H9 (cell line): ENCODE measurements around the gene ITGBL1. TPM values are rescaled to one million over a fixed set of nuclear protein-coding genes. Genes with fewer than 3 reads are reported as not detected.

Experiments used
- DNase-seq: peaks from one replicate; pipeline ENCODE4 v3.0.0-alpha.2; 2017
- H2AFZ ChIP-seq: one replicate; pipeline ENCODE4 v1.6.1; 2013; ENCODE audit warnings: mild to moderate bottlenecking, low read length, control low read depth, moderate library complexity
- H2AK5ac ChIP-seq: 2 replicates; pipeline ENCODE4 v1.6.1; 2013; ENCODE audit warnings: low read length, control low read depth, mixed read lengths; ENCODE audit not compliant: insufficient read length
- H2BK120ac ChIP-seq: one replicate; pipeline ENCODE4 v1.6.1; 2013; ENCODE audit warnings: low read depth, mild to moderate bottlenecking, low read length, control low read depth, inconsistent platforms; ENCODE audit not compliant: poor library complexity, severe bottlenecking
- H2BK12ac ChIP-seq: 2 replicates; pipeline ENCODE4 v1.6.1; 2013; ENCODE audit warnings: low read length, control low read depth, mixed read lengths, low read depth; ENCODE audit not compliant: insufficient read length
- H2BK15ac ChIP-seq: 2 replicates; pipeline ENCODE4 v1.6.1; 2013; ENCODE audit warnings: low read depth, low read length, control low read depth
- H2BK20ac ChIP-seq: one replicate; pipeline ENCODE4 v1.6.1; 2013; ENCODE audit warnings: low read depth, mild to moderate bottlenecking, low read length, control low read depth, inconsistent platforms; ENCODE audit not compliant: poor library complexity, severe bottlenecking
- H2BK5ac ChIP-seq: 2 replicates; pipeline ENCODE4 v1.6.1; 2013; ENCODE audit warnings: low read length, control low read depth, mixed read lengths; ENCODE audit not compliant: insufficient read length
- H3K14ac ChIP-seq: 2 replicates; pipeline ENCODE4 v1.6.1; 2013; ENCODE audit warnings: low read length, control low read depth; ENCODE audit not compliant: insufficient read depth
- H3K18ac ChIP-seq: 2 replicates; pipeline ENCODE4 v1.6.1; 2013; ENCODE audit warnings: low read depth, mild to moderate bottlenecking, mixed read lengths, low read length, control low read depth; ENCODE audit not compliant: insufficient read length
- H3K23ac ChIP-seq: 2 replicates; pipeline ENCODE4 v1.6.1; 2013; ENCODE audit warnings: low read length, control low read depth, mixed read lengths, low read depth; ENCODE audit not compliant: insufficient read length
- H3K23me2 ChIP-seq: 2 replicates; pipeline ENCODE4 v1.6.1; 2013; ENCODE audit warnings: low read depth, mild to moderate bottlenecking, mixed read lengths, low read length, control low read depth; ENCODE audit not compliant: insufficient read length, poor library complexity, severe bottlenecking
- H3K27ac ChIP-seq: 2 replicates; pipeline ENCODE4 v1.5.1; 2013; ENCODE audit warnings: low read length, control low read depth, mixed read lengths, low read depth; ENCODE audit not compliant: insufficient read length
- H3K27me3 ChIP-seq: 2 replicates; pipeline ENCODE4 v1.6.1; 2013; ENCODE audit warnings: low read length, control low read depth, inconsistent platforms; ENCODE audit not compliant: insufficient read depth
- H3K4ac ChIP-seq: 2 replicates; pipeline ENCODE4 v1.6.1; 2013; ENCODE audit warnings: low read depth, mild to moderate bottlenecking, control low read depth, inconsistent platforms, low read length, moderate library complexity
- H3K4me1 ChIP-seq: 2 replicates; pipeline ENCODE4 v1.6.1; 2013; ENCODE audit warnings: low read length, control low read depth, inconsistent platforms; ENCODE audit not compliant: insufficient read depth
- H3K4me2 ChIP-seq: 2 replicates; pipeline ENCODE4 v1.6.1; 2013; ENCODE audit warnings: low read length, control low read depth, mixed read lengths; ENCODE audit not compliant: insufficient read length, insufficient read depth
- H3K56ac ChIP-seq: 2 replicates; pipeline ENCODE4 v1.6.1; 2013; ENCODE audit warnings: low read depth, mild to moderate bottlenecking, mixed read lengths, low read length, control low read depth; ENCODE audit not compliant: insufficient read length
- H3K79me1 ChIP-seq: 2 replicates; pipeline ENCODE4 v1.6.1; 2013; ENCODE audit warnings: low read depth, mild to moderate bottlenecking, moderate library complexity, low read length, control low read depth, inconsistent platforms; ENCODE audit not compliant: insufficient read depth, poor library complexity, severe bottlenecking
- H3K79me2 ChIP-seq: 2 replicates; pipeline ENCODE4 v1.6.1; 2013; ENCODE audit warnings: low read length, control low read depth, inconsistent platforms; ENCODE audit not compliant: insufficient read depth
- H3K9ac ChIP-seq: 2 replicates; pipeline ENCODE4 v1.6.1; 2013; ENCODE audit warnings: low read length, control low read depth, mixed read lengths; ENCODE audit not compliant: insufficient read length; ENCODE audit errors: extremely low read depth
- H3K9me3 ChIP-seq: one replicate; pipeline ENCODE4 v1.6.1; 2013; ENCODE audit warnings: low read depth, low read length, inconsistent platforms; ENCODE audit not compliant: control insufficient read depth
- H3T11ph ChIP-seq: one replicate; pipeline ENCODE4 v1.6.1; 2013; ENCODE audit warnings: mild to moderate bottlenecking, low read length, control low read depth, inconsistent platforms
- H4K20me1 ChIP-seq: one replicate; pipeline ENCODE4 v1.6.1; 2013; ENCODE audit not compliant: control insufficient read depth, insufficient read length, insufficient read depth
- H4K5ac ChIP-seq: 2 replicates; pipeline ENCODE4 v1.6.1; 2013; ENCODE audit warnings: low read depth, mild to moderate bottlenecking, mixed read lengths, low read length, control low read depth; ENCODE audit not compliant: insufficient read length
- H4K8ac ChIP-seq: replicated peaks from 2 replicates; pipeline ENCODE4 v1.6.1; 2013; ENCODE audit warnings: low read length, control low read depth, mixed read lengths, low read depth; ENCODE audit not compliant: insufficient read length
- H4K91ac ChIP-seq: 2 replicates; pipeline ENCODE4 v1.6.1; 2013; ENCODE audit warnings: low read depth, mild to moderate bottlenecking, moderate library complexity, mixed read lengths, low read length, control low read depth; ENCODE audit not compliant: insufficient read length
- H3K27ac Mint-ChIP-seq, 3 experiments: 2 replicates in 2 of 3; 3 replicates in 1 of 3; pipeline ENCODE4 v1.8.0; 2020 to 2021; ENCODE audit warnings: mixed read lengths in 3 of 3, mild to moderate bottlenecking in 1 of 3, moderate library complexity in 1 of 3
- H3K27me3 Mint-ChIP-seq: 2 replicates; pipeline ENCODE4 v1.8.0; 2021; ENCODE audit warnings: low read depth, mild to moderate bottlenecking, moderate library complexity, mixed read lengths
- H3K36me3 Mint-ChIP-seq, 3 experiments: 2 replicates in 2 of 3; 3 replicates in 1 of 3; pipeline ENCODE4 v1.8.0; 2020 to 2021; ENCODE audit warnings: low read depth in 3 of 3, mixed read lengths in 3 of 3; ENCODE audit not compliant: insufficient read depth in 1 of 3
- H3K4me1 Mint-ChIP-seq, 2 experiments: 2 replicates each; pipeline ENCODE4 v1.8.0; 2020; ENCODE audit warnings: mixed read lengths in 2 of 2
- H3K4me3 Mint-ChIP-seq, 2 experiments: 2 replicates in 1 of 2; 3 replicates in 1 of 2; pipeline ENCODE4 v1.8.0; 2020 to 2021; ENCODE audit warnings: mild to moderate bottlenecking in 2 of 2, mixed read lengths in 2 of 2, moderate library complexity in 1 of 2
- H3K9me3 Mint-ChIP-seq, 2 experiments: 2 replicates in 1 of 2; 3 replicates in 1 of 2; pipeline ENCODE4 v1.8.0; 2020; ENCODE audit warnings: mild to moderate bottlenecking in 2 of 2, mixed read lengths in 2 of 2, moderate library complexity in 1 of 2
- CTCF ChIP-seq: fragments of 200-600 bp; sonication (generic); conservative IDR thresholded peaks from 3 replicates; pipeline ENCODE4 v1.8.0; 2021; ENCODE audit warnings: antibody characterized with exemption, mild to moderate bottlenecking
- WGBS: extraction: QIAGEN DNeasy Blood & Tissue Kit; methylation state at CpG from one replicate; pipeline ENCODE4 v1.1.7; 2013; ENCODE audit warnings: missing lambda C conversion rate, low lambda C conversion rate, mixed read lengths; ENCODE audit not compliant: insufficient read length; ENCODE audit errors: extremely low coverage; 5-methylcytosine and 5-hydroxymethylcytosine counted together
- total RNA-seq: library from RNA; stranded (reverse); gene quantifications from 2 replicates; pipeline ENCODE4 v1.2.1, GENCODE V29; 2021

Gene ITGBL1
- total RNA-seq, 1 experiment from 2014 or later = not detected

GRCh38 chr13:101757446-101758039 lies 305.1 kb downstream of the ITGBL1 start:
- no peak overlapping the region for H4K5ac ChIP-seq
- H2BK20ac ChIP-seq = no peak overlapping the region
- TF ChIP-seq CTCF = peak; percentile 69
- Mint-ChIP-seq H3K9me3 (no peaks in the 10 kb centered on the region), H3K27me3 (no peaks in the 10 kb centered on the region), H3K4me1 (peaks cover 32 to 36% of the 10 kb centered on the region in 2 experiments), H3K4me3 (no peak overlapping the region), H3K27ac (no peak overlapping the region), H3K36me3 (no peaks in the 10 kb centered on the region)
- no peak overlapping the region for H2AFZ ChIP-seq
- no peak overlapping the region for H3K27ac ChIP-seq
- no peak overlapping the region for H3K4ac ChIP-seq
- no peak overlapping the region for H4K91ac ChIP-seq
- H3K18ac ChIP-seq = no peak overlapping the region
- H3K79me2 ChIP-seq = no peaks in the 10 kb centered on the region
- no peak overlapping the region for H3K14ac ChIP-seq
- no peak overlapping the region for H2BK15ac ChIP-seq
- no peak overlapping the region for H2BK120ac ChIP-seq
- H4K20me1 ChIP-seq = no peaks in the 10 kb centered on the region
- no peak overlapping the region for H2AK5ac ChIP-seq
- no peaks in the 10 kb centered on the region for H3K79me1 ChIP-seq
- no peak for DNase-seq
- no peak overlapping the region for H3K56ac ChIP-seq
- no CpG with 5 or more reads among the region's 1 CpG for WGBS
- H3K4me2 ChIP-seq = no peak overlapping the region
- H3T11ph ChIP-seq = no peak overlapping the region
- H3K9me3 ChIP-seq = no peaks in the 10 kb centered on the region
- no peaks in the 10 kb centered on the region for H3K23me2 ChIP-seq
- H3K23ac ChIP-seq = no peak overlapping the region
- no peaks in the 10 kb centered on the region for H3K27me3 ChIP-seq
- H2BK5ac ChIP-seq = no peak overlapping the region
- no peak overlapping the region for H3K9ac ChIP-seq
- no peak overlapping the region for H2BK12ac ChIP-seq
- peaks cover 8% of the 10 kb centered on the region for H3K4me1 ChIP-seq
- no peak overlapping the region for H4K8ac ChIP-seq
